PC-9 (cell line): ENCODE data around the gene SPTB.

Experiments
- CTCF ChIP-seq: fragments of 200-600 bp; sonication (generic); conservative IDR thresholded peaks from 2 replicates; pipeline ENCODE4 v1.6.1; 2017; ENCODE audit warnings: mixed run types, antibody characterized with exemption, mild to moderate bottlenecking, moderate library complexity
- EZH2 ChIP-seq: fragments of 200-600 bp; sonication (generic); IDR thresholded peaks from 2 replicates; pipeline ENCODE4 v1.8.0; 2017; ENCODE audit warnings: antibody characterized with exemption, low read depth

GRCh38 chr14:64765740-64766302 lies 113.9 kb downstream of the SPTB start:
- TF ChIP-seq CTCF (no peak), EZH2 (no peak)
